Left hindlimb (tissue), 1 donor: Measurements from ENCODE around the gene TSKU.
A peak's percentile ranks its signal among the peaks of the same experiment; 100 is the strongest.

Source experiments
- DNase-seq: peaks from one replicate; pipeline ENCODE4 v3.0.0-alpha.2; 2018

TSKU gene

DNA sequence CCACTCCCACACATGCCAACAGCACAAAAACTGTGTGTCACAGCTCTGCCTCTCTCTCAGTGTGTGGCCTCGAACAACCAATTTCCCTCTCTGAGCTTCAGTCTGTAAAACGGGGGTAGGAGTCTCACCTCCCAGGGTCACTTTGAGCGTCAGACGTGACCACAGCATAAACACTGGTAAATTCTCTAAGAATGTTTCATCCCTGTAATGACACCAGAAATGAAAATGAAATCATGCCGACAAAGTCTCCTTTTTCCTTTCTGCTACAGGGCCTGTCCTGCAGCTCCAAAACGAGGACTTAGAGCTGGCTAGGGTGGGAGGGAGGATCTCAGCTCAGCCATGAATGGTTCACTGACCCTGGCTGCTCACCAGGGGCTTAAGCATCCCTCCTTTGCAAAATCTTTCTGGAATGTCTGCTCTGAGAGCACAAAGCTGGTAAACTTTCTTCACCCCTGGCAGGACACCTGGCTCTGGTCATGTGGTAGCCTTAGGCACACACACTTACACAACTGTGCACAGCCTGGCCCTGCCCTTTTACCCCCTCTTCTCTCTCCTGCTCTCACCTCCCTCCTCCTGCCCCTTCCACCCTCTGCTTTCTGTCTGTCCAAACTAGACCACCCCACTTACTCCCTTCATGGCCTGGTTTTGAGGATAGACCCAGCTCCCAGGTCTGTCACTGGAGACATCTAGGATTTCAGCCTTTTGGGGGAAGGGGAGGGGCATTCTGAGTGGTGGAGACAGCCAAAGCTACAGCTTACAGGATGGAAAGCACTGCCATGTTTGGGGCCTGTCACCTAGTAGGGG, 12.3 kb upstream of the TSKU start:
- DNase-seq = no peak

DNA sequence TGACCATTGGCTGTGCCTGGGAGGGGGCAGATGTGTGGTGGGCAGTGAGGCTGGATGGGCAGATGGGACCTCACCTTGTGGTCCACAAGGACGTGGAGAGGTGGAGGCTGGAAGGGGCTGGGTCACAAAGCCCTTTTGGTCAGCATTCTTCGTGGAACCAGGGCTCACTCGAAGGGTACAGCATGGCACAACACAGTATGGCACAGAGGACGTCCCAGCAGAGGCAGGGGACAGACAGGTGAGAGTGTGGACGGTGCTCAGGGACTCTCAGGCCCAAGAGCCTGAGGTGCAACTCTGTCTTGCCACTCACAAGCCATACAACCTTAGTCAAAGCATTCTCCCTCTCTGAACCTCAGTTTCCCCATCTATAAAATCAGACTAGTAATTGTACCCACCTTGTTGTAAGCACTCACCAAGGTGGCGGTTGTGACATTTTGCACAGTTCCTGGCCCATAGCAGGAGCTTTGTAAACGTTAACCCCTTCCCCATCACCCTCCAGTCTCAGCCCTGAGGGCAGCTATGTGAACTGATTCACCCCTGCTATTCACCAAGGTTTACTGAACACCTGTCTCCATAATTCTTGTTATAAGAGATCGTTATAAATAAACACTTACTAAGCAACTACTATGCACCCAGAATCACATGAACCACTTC, 11.6 kb upstream of the TSKU start:
- no peak for DNase-seq

DNA sequence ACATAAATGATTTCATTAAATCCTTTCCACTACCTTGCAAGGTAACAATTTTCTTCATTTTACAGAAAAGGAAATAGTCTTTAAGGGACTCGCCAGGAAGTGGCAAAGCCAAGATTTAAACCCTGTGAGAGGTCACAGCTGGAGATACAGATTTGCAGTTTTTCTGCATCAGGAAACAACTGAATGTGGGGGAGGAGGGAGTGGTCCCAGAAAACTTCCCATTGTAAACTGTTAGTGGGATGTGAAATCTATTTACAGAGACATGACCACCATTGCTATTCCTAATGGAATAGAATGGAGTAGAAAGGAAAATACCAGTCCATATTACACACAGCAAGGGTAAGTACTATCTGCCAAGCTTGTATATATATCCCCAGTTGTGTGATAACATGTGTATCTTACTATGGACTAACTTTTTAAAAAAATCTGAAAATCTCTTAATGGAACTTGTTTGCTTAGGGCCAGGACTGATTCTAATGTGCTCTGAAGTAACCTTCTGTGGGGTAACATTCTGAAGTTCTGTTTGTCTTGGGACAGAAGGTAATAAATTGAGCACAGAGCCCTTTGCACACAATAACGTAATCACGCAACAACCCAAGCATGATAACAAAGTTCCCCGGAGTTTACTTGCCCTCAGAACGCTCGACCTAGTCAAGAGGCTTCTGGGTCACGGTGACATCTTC, 10.9 kb upstream of the TSKU start:
- DNase-seq = no peak

DNA sequence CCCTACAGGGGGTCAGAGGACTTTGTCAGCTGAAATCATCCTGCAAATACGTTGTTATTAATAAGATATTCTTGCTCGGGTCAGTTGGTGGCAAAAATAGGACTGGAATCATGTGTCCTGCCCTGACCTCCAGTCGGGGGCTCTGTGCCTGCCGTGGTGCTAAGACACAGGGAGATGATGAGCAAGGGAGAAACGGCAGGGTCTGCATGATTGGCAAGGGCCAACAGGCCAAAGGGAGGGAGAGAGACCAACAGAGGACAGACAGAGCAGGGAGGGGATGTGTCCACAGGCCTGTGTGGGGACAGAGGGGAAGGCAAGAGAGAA, 10.4 kb upstream of the TSKU start:
- no peak for DNase-seq

DNA sequence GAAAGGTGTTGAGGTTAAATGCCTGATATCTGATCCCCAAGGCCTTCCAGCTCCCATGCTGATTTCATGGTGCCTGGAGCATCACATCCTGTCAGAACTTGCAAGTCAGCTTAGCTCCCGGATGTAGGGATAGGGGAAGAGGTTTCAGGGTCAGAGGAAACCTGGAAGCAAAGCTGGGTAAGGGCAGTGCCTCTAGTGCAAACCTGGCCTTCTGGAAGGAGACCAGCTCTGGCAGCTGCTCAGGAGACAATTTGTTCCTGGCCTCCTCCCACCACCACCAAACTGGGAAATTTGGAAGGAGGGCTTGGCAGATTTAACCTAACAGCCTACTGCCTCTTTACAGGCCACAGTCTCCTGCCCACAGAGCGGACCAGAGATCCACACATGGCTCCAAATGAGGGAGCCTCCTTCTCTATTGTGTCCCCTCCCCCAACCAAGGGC, 9.2 kb upstream of the TSKU start:
- peak; percentile 21 for DNase-seq

DNA sequence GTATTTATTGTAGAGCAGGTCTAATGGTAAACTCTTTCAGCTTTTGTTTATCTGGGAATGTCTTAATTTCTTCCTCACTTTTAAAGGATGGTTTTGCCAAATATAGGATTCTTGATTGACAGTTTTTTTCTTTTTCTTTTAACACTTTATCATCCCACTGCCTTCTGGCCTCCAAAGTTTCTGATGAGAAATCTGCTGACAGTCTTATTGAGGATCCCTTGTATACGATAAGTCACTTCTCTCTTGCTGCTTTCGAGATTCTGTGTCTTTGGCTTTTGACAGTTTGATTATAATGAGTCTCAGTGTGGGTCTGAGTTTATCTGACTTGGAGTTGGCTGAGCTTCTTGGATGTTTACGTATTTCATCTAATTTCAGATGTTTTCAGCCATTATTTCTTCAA, 6.7 kb upstream of the TSKU start:
- DNase-seq = no peak

DNA sequence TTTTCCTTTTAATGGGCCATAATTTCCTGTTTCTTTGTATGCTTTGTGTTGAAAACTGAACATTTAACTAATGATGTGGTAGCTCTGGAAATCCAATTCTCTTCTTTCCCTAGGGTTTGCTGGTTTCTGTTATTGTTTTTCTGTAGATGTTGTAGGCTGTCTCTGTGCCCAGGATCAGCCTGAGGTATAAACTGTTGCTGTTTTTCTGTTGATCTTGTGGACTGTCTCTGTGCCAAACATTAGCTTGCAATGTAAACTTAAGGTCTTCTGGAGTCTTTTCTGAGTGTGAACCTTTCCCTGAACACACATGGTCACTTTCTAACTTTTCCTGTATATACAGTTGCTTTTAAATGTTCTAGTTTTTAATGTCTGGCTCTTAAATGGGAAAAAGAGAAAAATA, 5.9 kb upstream of the TSKU start:
- DNase-seq = peak; percentile 3

DNA sequence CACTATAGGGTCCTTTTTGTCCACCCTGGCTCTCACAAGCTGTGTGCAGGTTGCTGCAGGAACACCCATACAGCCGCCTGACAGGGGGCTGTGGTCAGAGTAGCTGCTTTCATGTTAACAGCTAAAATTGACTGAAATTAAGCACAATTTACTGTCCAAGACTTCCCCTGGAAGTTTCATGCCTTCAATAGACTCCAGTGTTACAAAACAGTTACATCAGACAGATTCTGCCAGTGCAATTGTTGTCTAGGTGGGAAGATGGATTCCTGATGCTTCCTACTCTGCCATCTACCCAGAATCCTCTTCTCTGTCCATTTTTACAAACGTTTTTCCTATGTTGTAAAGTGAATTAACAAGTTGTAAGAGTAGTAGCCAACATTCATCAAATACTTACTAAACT, 5.3 kb upstream of the TSKU start:
- DNase-seq = no peak

DNA sequence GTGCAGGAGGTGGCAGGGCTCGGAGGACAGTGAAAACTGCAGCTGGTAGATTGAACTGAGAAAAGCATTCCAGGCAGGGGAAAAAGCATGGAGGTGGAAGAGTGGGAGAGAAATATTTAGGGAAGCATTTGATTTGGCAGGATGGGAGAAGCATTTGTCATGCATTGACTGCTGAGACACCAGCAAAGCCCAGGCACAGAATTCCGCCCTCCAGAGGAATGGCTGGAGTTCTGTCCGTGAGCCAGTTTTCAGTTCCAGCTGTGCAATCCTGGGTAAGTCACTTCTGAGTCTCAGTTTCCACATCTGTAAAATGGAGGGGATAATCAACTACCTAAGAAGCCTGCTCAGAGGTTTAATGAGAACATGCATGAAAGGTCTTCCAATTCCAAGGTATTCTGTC, 4.3 kb upstream of the TSKU start:
- DNase-seq = peak; percentile 20

DNA sequence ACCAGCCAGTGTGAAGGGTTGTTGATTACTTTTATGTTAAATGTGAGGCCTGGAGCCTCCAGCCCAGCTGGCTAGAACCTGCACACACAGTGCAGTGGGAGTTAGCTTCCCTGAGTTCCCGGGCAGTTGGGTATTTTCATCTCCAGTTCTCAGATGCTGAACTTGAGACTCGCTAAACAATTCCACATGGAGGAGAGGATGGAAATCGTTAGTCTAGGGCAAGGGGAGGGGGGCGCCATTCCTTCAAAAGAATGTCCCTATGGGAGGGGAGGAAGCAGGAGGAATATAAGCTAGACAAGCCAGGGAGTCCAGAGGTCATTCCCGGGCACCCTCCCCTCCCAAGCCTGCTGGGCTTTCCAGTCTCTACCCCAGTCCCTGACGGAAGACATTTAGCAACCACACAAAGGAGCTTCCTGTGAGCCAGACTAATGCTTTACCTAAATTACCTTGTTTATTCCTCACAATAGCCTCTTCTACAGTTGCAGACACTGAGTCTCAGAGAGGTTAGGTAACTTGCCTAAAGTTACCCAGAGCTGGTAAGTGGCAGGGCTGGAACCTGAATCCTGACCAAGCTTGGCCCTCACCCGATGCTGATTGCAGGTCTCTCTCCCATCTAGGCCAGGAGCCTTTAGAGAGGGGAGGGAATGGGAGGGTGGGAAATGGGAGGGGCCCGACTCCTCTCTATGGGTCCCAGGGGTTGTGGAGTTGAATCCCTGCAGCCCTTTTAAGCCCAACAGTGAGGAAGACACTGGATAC, 1.9 kb upstream of the TSKU start:
- peak; percentile 60 for DNase-seq

DNA sequence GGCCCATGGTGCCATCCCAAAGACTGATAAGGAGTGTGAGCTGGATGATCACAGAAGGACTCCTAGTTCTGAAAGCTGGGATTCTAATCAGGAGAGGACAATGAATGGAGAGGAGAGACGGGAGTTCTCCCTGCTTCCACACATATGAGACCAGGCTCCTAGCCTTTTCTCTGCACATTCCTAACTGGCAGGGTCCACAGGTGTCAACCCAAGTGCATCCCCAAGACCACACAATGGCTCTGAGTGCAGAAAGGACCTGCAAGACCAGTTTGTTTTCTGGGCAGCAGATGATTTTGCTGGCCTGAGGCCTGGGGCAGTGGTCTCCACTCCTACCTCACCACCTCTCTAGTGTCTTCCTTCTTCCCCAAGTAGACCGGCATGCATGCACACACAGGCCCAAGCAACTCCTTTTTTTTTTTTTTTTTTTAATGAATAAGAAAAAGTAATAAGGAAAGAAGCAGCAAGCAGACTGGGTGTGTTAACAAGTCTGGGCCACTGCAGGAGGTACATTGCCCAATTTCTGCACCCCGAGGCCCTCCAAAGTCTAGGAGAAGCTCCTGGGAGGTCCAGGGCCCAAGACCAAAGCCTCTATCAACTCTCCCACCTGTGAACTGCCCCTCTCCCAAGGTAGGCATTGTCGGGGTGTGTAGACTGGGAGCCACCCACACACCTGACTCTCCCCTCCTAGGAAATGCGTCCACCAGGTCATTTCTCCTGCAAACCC, 1.2 kb upstream of the TSKU start:
- DNase-seq = peak; percentile 25

DNA sequence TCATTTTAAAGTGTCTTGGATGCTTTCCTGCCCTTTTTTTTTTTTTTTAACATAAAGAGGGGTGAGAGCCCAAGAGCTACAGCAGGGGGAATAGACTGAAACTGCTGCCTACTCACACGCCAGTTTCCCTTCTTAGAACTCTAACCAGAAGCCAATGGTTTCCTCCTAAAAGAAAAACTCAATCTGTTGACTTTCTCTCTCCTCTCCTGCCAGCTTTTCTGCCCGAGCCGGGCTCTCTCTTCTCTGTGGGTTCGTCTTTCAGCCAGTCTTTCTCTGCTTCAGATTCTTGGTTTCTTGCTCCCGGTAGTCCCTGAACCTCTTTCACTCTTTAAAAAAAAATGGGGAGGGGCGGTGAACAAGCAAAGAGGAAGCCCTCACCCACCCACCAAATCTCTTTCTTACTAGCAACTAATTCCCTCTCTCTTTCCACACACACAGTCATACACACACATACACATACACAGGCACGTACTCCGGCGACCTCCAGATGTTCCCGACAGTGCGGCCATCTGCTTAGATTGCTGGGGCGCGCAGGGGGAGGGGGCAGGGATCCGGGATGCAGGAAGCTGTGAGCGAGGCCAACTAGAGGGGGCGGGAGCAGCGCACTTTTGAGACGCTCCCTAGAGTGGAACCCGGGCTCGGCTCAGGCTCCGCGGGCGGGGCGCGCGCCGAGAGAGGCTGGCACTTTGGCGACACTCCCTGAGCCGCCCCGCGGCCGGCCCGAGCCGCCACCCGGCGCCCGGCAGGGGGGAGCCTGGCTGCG, 444 bp upstream of the TSKU start:
- peak; percentile 97 for DNase-seq

DNA sequence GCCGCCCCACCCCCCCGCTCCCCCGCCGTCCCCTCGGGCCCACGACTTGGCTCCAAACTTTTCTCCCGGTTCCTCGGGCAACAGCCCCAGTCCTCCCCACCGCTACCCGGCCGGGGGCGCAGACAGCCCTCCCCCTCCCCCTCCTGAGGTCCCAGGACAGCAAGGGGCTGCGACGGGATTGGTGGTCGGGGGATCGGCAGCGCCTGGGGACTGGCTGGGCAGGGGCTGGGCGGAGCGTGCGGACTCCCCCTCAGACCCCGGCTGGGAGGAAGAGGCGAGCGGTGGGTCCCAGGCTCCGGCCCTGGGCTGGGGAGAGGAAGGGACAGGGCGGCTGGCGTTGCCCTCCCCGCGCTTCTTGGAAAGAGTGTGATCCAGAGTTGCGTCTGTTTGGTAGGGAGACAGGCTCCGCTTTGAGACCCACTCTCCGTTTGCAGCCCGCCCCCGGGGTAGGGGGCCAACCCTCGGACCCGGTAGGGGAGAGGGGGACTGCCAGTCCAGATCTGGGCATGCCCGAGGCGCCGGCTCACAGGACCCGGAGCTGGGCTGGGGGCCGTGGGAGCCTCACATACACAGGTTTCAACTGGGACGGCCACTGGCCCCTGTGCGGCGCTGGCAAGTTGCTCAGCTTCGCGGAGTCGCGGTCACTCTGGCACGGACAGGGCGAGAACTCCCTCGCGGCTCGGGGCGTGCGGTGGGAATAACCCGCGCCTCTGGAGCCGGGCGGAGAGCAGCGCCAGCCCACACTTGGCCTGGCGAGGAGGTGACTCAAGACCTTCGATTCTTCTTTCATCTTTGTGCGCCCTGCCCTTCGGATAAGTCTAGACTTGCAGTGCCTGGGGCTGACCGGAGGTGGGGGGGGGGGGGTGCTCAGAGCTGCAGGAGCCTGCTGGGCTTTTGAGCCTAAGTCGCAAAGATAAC, 999 bp downstream of the TSKU start:
- DNase-seq = peak; percentile 86

DNA sequence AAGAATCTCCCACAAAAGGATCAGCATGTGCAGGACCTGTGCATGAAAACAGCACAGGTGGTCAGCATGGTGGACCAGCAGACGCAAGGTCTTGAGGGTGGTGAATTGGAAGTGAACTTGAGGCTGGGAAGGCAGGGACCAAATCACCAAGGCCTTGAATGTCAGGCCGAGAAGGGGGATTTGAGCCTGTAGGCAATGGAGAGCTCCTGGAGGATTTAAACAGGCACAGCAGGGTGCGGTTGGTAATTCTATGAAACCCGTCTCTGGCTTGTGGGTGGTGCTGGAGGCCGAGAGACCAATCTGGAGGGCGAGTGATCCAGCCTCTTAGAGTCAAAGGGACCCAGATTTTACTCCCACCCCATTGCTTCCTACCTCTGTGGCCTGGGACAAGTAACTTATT, 2.4 kb downstream of the TSKU start:
- DNase-seq = peak; percentile 25

DNA sequence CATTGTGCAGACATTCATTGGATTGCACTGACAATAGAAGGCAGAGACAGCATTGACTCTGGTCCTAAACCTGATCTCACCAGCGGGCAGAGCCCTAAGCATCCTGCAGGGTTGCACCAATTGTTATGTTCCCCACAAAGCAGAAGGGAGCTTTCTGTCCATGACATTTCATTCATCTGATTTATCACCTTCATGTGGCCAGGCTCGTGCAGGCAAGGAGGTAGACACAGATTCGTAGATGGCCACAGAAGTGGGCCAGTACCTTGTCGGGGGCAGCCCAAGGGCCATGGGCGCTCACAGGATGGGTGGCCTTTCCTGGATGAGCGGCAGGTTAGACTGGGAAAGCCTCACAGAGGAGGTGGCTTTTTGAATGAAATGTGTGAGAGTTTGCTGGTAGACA, 2.9 kb downstream of the TSKU start:
- DNase-seq = no peak

DNA sequence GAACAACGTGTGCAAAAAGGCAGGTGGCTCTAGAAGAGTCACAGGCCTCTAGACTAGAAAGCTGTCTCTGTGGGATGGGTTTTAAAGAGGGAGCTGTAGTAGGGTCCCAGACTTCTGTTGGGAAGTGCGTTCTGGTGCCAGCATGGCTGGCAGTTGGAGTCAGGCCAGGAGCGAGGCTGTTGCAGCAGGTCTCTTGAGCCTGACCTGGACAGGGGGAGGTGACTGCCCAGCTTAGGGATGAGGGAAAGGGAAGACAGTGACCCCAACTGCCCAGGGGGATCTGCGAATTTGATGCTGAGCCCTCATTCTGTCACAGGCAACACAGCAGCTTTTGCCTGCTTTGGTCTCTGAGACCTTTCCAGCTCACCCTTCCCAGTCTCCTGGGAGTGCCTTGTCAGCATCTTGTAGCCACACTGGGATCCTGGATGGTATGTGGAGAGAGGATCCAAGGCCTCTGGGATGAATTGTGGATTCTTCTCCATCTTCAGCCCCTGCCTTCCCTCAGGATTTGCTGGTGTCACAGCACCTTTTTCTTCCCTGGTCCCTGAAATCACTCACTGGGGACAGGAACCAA, 3.4 kb downstream of the TSKU start:
- DNase-seq = peak; percentile 12

DNA sequence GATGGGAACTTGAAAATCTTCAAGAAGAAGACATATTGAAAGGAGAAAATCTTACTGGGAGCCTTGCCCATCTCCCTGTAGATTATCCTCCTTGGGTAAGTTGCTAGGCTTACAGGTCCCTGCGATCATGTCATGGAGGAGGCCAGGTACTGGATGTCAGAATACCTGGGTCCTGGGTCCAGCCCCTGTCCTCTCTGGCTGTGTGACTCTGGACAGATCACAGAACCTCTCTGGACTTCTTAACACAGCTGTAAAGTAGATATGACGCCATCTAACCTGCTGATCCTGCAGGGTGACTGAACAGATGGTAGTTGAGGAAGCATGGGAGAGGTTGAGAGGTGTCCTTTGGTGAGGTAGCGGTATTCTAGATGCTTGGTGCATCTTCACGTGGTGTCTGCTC, 4.1 kb downstream of the TSKU start:
- no peak for DNase-seq

DNA sequence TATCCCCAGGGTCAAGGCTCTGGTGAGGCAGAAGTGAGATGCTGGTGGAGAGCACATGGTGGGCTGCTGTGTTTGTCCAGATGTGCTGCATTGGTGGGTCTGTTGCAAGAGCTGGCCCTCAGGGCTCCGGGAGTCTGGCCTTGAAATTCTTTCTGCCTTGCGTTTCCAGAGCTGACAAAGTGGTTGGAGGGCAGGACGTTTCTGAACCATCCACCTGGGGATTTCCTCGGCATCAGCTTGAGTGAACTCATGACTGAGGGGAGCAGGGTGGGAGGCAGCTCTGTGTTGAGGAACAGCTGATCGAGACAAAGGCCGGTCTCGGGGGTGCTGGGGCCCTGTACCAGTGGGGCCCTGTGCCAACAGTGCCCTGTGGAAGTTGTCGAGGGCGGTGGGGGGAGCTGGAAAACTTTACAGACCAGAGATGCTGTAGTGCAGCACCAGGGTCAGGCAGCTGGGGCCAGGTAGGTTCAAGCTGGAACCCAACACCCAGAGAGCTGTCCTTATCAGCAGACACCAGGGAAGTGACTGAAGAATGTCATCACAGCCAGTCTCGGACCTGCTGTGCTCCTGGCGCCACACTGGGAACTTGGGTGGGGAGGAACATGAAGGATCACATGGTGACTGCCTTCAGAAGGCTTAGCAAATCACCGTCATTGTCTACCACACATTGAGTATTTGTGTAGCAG, 4.9 kb downstream of the TSKU start:
- no peak for DNase-seq

DNA sequence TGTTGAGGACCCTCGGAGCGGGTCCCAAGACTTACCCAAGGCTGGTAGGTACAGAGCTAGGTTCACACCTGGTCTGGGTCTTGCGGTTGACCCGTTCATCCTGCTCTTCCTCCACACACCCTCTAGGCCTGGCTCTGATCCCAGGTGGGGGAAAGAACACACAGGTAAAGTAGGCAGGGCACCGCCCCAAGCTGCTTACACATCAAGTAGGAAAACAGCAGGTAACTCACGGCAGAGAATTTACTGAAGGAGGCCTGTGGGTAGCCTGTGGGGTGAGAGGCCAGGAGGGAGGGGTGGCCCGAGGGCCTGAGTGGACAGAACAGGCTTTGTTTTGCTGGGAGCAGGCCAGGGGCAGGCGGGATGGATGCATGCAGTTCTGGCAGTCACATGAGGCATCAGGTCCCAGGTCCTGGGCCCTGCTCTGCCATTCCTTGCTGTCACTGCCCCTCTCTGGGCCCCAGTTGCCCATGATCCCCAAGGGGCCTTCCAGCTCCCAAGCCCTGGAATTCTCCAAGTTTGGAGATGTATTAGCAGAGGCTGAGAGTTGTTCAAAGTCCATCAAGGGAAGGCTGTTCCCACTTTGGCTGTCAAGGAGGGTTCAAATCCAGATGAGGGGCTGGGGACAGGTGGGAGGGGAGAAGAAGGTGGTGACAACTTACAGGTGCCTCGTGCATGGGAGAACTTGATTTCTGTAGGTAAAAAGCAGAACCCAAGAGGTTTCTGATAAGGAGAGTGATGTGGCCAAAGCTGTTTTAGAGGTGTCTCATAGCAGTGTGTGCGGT, 5.7 kb downstream of the TSKU start:
- no peak for DNase-seq
